ENCODE measurements around the gene CFD. TPM values are rescaled to one million over a fixed set of nuclear protein-coding genes. Genes with fewer than 3 reads are reported as not detected.

CFD gene
- total RNA-seq, 2 experiments from 2014 or later = 0.35 TPM; not detected in 1

GRCh38 chr19:882871-883497 lies 23.5 kb downstream of the CFD start:
- no peak overlapping the region for H3K4me2 ChIP-seq (ENCODE audit: low read length)
- no peaks in the 10 kb centered on the region for H4K20me1 ChIP-seq (ENCODE audit: insufficient read depth, low read length)
- no peaks in the 10 kb centered on the region for H3K9me2 ChIP-seq (ENCODE audit: insufficient read depth, low read length)
- no peaks in the 10 kb centered on the region for H3K4me1 ChIP-seq (ENCODE audit: insufficient read depth, low read length, poor library complexity, severe bottlenecking)
- intact Hi-C loops (cut with micrococcal nuclease; ENCODE audit: unreplicated experiment) = no loop called here
- no peak overlapping the region for H2AFZ ChIP-seq (ENCODE audit: low read length)
- no peaks in the 10 kb centered on the region for H3K79me2 ChIP-seq (ENCODE audit: insufficient read depth, low read depth, low read length)
- H3K36me3 ChIP-seq (ENCODE audit: insufficient read depth, low read length) = peaks cover 47% of the 10 kb centered on the region
- no peak for DNase-seq (ENCODE audit: low spot score)
- H3K27ac ChIP-seq (ENCODE audit: low read depth, low read length, poor library complexity, severe bottlenecking) = no peak overlapping the region
- H3K9me3 ChIP-seq (ENCODE audit: low read length) = no peaks in the 10 kb centered on the region
- POLR2A ChIA-PET = no interaction called here
- no TSS peak for BruUV-seq (replicated peaks)
- TF ChIP-seq EZH2phosphoT487 (IDR thresholded peaks at IDR 0.05; ENCODE audit: borderline replicate concordance, low read depth, low read length) = no peak
- no peak for TF ChIP-seq CTCF (conservative IDR thresholded peaks at IDR 0.05; ENCODE audit: low read length)
- H3K4me3 ChIP-seq (ENCODE audit: low read depth, low read length, poor library complexity, severe bottlenecking) = no peak overlapping the region
- CTCF ChIA-PET (ENCODE audit: unreplicated experiment) = interaction anchor here (0.5 kb wide), 1 partner anchor 279 kb away, joined by 3 read pairs; no protein-coding TSS in a partner anchor

- BruUV-seq (replicated peaks) = no TSS peak
- DNase-seq (ENCODE audit: low spot score) = no peak
- H2AFZ ChIP-seq (ENCODE audit: low read length) = no peak overlapping the region
- ChIA-PET CTCF (ENCODE audit: unreplicated experiment) (no interaction called here), POLR2A (no interaction called here)
- no peaks in the 10 kb centered on the region for H3K9me2 ChIP-seq (ENCODE audit: insufficient read depth, low read length)
- no peak overlapping the region for H3K4me2 ChIP-seq (ENCODE audit: low read length)
- no peaks in the 10 kb centered on the region for H3K9me3 ChIP-seq (ENCODE audit: low read length)
- no peak overlapping the region for H3K4me3 ChIP-seq (ENCODE audit: low read depth, low read length, poor library complexity, severe bottlenecking)
- no peak overlapping the region for H3K27ac ChIP-seq (ENCODE audit: low read depth, low read length, poor library complexity, severe bottlenecking)
- H3K4me1 ChIP-seq (ENCODE audit: insufficient read depth, low read length, poor library complexity, severe bottlenecking) = no peaks in the 10 kb centered on the region
- peaks cover 52% of the 10 kb centered on the region for H3K36me3 ChIP-seq (ENCODE audit: insufficient read depth, low read length)
- H4K20me1 ChIP-seq (ENCODE audit: insufficient read depth, low read length) = no peaks in the 10 kb centered on the region
- TF ChIP-seq EZH2phosphoT487 (IDR thresholded peaks at IDR 0.05; ENCODE audit: borderline replicate concordance, low read depth, low read length) = no peak
- no peak for TF ChIP-seq CTCF (conservative IDR thresholded peaks at IDR 0.05; ENCODE audit: low read length)
- H3K79me2 ChIP-seq (ENCODE audit: insufficient read depth, low read depth, low read length) = no peaks in the 10 kb centered on the region
- intact Hi-C loops (cut with micrococcal nuclease; ENCODE audit: unreplicated experiment) = no loop called here
These were observed 24.3 kb downstream of the CFD start for GRCh38 chr19:883661-884211.
